Suprapubic skin (tissue), 4 donors: ENCODE results near the gene CALML6.

Source experiments
- CTCF ChIP-seq, 2 donors: fragments of 200-600 bp in 1 of 2; fragments of 450-650 bp in 1 of 2; sonication (generic) in 1 of 2; IDR thresholded peaks; one replicate each; pipeline ENCODE4 v1.5.1; 2016 to 2019; ENCODE audit warnings: antibody characterized with exemption in 2 of 2, mild to moderate bottlenecking in 1 of 2, moderate library complexity in 1 of 2
- EP300 ChIP-seq: sonication (generic); formaldehyde crosslinking; IDR thresholded peaks from one replicate; pipeline ENCODE4 v1.6.1; 2017; ENCODE audit warnings: antibody characterized with exemption
- POLR2A ChIP-seq, 2 donors: fragments of 450-650 bp; IDR thresholded peaks; one replicate each; pipeline ENCODE4 v1.6.1; 2017; ENCODE audit warnings: antibody characterized with exemption in 2 of 2, mild to moderate bottlenecking in 2 of 2, moderate library complexity in 2 of 2
- POLR2AphosphoS5 ChIP-seq, 3 donors: sonication (generic); formaldehyde crosslinking; IDR thresholded peaks; one replicate each; pipeline ENCODE4 v1.6.1; 2017; ENCODE audit warnings: antibody characterized with exemption in 3 of 3

DNA sequence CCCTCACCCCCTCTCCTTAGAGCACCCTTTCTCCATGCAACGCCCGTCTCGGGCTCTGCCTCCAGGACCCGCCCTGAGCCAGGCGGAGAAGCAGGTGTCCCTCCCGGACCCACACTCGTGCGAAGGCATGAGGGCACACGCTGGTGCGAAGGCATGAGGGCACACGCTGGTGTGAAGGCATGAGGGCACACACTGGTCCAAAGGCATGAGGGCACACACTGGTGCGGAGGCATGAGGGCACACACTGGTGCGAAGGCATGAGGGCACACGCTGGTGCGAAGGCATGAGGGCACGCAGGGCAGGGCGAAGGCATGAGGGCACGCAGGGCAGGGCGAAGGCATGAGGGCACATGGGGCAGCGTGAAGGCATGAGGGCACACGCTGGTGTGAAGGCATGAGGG is 9.8 kb downstream of the CALML6 start:
- TF ChIP-seq POLR2A (IDR thresholded peaks at IDR 0.05) = no peak
- TF ChIP-seq CTCF (IDR thresholded peaks at IDR 0.05) = no peak
- TF ChIP-seq POLR2AphosphoS5 (IDR thresholded peaks at IDR 0.05) = no peak
- no peak for TF ChIP-seq EP300
